Activated T-helper 9 cell treated with anti-CD3 and anti-CD28 coated beads, Interleukin-2, amount 50 U/mL, for 16 hours (primary cell): ENCODE measurements around the gene SLC2A4RG.

ENCODE experiments used
- DNase-seq: peaks from one replicate; pipeline ENCODE4 v3.0.0-alpha.2; 2020; ENCODE audit warnings: low read depth

Gene SLC2A4RG

DNA sequence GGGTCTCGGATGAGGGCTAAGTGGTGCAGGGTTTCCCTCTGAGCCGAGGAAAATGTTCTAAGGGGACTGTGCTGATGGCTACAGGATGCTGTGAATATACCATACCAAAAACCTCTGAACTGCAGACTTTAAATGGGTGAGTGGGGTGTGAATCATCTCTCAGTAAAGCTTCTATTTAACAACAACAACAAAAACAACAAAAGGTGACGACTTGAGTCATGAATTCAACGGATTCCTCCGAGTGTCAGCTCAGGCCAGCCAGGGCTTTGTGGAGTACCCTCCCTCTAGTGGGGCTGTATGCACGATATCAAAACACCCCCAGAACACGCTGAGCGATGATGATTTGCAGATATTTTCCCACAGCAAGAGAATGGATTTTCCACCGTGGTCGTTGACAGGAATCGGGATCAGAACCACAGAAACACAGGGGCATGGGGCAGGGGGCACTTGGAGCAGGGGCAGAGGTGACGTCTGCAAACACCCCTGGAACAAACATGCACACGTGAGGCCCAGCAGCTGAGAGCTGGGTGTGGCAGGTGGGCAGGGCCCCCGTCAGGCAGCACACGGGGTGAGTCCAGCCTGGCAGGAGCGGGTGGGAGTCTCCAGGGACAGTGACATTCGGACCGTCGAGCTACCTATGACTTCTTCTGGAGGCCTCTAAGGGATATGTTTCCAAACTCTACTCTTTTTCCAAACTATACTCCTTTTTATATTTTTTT, 38.6 kb downstream of the SLC2A4RG start:
- DNase-seq = no peak

DNA sequence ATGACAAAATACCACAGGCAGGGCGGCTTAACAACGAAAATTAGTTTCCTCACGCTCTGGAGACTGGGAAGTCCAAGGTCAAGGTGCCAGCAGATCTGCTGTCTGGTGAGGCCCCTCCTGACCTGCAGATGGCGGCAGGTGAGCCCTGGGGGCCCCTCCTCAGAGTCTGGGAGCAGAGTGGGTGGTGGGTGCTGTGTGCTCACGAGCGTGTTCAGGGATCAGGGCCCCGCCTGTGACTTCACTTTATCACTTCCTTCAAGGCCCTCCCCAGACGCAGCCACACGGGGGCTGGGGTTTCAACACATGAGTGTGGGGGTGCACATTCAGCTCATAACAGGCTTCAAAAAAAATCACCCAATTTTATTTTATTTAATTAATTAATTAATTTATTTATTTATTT, 39.3 kb downstream of the SLC2A4RG start:
- DNase-seq = no peak

DNA sequence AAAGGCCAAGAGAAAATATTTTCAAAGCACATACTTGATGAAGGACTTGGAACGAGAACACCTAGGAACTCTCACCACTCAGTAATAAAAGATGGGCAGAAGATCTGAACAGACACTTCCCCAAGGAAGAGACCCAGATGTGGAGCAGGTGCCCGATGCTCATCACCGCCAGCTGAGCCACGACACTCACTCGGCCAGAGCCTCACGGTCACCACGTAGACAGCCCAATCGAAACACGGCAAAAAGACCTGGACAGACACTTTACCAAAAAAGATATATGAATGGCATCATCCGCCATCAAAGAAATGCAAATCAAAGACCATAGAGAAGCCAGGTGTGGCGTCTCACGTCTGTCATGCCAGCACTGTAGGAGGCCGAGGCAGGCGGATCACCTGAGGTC, 41.6 kb downstream of the SLC2A4RG start:
- no peak for DNase-seq

DNA sequence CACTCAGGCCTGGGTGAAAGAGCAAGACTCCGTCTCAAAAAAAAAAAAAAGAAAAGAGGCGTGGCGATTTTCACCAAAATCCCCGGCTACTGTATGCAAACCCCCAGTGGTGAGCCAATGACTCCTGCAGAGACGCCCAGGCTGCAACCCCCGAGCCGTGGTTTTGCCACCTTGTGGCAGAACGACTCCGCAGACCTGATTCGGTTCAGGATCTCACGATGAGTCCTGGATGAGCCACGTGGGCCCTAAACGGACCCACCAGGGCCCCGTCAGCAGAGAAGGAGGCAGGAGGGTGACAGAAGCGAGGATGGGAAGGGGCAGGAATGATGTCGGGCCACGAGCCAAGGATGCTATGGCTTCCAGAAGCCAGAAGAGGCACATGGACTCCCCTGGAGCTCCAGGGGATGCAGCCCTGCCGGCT, 42.5 kb downstream of the SLC2A4RG start:
- peak; percentile 49 for DNase-seq

DNA sequence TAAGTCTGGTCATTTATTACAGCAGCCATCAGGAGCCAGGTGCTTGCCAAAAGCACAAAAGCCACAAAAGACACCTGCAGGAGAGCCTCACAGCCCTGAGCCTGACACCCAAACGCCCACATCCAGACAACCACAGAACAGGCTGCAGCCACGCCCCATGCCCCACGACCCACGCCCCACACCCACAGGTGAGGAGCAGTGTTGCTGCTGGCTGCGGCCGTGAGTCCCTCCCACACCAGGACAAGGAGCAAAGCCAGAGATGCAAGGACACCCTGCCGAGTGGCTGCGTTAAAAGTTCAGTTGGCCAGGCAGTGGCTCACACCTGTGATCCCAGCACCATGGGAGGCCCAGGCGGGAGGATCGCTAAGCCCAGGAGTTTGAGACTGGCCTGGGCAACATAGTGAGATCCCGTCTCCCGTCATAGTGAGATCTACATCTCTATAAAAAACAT, 43.0 kb downstream of the SLC2A4RG start:
- DNase-seq = no peak

DNA sequence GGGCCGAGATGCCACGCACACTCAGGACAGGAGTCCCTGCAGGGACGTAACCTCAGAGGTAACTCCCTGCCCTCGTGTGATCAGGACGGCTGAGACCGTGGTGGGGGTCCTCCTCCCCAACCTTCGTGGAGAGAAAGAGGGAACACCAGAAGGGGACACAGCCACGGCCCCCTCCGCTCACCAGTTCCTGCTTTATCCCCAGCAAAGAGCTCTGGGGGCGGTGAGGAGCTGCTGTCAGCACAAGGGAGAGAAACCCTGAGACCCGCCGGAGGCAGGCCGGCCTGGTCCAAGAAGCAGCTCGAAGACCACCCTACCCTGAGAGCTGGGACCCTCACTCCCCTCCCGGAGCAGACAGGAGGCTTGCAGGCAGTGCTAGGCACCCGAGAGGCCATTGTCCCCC, 44.4 kb downstream of the SLC2A4RG start:
- no peak for DNase-seq

DNA sequence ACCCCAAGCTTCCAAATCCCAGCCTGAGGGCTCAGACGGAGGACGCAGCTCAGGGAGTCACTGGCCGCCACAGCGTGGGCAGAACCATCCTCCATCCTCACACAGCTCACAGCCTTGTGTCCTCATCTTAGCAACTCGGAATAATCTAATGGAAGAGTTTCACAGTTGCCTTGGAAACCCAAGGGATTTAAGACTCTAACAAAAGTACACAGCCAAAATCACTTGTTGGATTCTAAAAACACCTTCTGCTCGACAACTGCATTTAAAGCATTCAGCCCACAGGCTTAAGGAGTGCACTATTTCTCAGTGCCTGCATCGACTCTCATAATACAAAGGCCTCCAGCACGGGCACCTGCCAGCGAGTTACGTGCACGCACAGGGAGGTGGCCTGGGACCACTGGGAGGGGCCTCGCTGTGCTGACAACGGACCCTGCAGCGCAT, 46.1 kb downstream of the SLC2A4RG start:
- no peak for DNase-seq

DNA sequence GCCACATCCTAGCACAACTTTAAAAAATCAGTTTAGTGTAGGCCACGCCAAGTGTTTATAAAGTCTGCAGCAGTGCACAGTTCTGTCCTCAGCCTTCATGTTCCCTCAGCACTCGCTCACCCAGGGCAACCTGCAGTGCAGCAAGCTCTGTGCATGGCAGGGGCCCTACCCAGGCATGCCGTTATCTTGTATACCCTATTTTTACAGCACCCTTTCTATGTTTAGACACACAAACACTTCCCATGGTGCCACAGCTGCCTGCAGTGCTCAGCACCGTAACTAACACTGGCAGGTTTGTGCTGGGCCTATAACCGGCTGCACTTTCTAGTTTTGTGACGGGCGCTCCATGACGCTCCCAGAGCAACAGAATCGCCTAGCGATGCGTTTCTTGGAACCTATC, 47.7 kb downstream of the SLC2A4RG start:
- DNase-seq = no peak

- DNase-seq = no peak
Measured at GRCh38 chr20:63787749-63788148, 48.2 kb downstream of the SLC2A4RG start.

DNA sequence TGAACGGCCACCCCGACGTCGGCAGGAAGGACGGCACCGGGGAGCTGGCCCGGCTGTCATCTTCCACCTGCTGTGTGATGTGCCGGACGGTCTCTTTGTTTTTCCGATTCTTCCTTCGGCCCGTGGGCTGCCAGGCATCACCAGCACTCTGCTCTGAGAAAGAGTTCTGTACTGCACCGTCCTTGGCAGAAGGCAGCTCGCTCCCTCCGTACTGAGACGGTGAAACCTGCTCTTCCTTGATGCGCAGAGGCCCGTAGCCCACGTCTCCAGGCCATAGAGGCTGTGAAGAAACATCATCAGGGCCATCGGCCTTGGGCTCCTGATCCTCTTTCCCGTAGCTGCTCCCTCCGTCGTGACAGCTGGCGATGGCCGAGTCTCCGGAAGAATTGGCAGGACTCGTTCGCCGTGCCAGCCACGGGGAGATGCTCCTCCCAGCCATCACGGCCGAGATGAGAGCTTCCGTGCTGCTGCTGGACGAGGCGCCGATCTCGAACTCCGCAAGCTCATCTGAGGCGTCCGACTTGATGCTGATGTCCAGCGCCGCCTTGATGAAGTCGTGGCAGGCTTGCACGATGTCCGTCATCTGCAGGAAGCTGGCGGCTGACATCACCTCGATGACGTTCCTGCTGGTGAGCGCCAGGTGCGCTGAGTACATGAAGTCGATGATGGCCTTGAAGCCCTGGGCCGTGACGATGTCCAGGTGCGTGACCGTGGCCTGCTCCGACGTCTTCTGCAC, 50.4 kb downstream of the SLC2A4RG start:
- no peak for DNase-seq

DNA sequence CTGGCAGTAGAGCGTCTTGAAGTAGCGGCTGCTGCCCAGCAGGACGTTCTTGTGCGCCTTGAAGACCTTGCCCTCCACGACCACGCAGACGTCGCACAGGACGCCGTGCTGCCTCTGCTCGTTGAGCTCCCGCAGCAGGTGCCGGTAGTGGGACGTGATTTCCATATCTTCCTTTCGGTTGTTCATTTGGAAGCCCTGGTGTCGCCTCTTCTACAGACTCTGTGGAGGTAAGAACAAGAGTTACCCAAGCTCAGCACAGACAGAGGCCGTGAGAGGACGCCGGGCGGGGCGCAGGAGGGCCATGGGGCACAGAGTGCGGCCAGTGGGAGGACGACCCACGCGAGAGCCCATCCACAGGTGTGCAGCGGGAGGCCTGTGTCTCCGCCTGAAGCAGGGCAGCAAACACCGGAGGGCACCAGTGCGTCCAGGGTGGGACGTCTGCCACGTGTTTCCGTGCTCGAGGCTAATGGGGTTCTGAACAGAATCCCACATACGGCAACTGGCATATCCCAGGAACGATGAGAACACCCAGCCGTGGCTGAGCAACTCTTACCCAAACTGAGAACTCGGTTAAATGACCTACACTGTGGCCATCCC, 51.1 kb downstream of the SLC2A4RG start:
- DNase-seq = no peak

DNA sequence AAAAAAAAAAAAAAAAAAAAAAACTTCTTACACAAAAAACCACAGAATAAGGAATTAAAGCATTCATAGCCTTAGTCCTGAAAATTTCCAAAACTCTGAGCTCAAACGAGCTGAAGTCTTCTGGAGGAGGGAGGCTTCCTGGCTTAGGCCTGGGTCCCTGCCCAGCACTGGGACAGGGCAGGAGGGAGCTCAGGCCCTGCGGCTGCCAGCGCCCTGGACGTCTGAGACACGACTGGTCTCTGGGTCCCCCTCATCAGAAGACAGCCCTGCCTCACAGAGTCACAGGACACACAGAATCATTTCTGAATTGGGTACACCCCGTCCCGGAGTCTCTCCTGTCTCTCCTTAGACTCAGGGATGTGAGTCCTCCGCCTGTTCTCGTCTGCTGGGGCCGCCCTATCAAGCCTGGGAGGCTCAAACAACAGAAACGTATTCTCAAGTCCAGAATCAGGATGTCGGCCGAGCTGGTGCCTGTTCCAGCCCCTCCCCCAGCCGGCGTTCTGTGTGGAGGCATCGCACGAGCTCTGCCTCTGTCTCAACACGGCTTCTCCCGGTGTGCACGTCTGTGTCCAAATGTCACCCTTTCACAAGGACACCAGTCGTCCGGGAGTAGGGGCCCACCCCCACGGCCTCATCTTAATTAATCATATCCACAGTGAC, 52.1 kb downstream of the SLC2A4RG start:
- no peak for DNase-seq

DNA sequence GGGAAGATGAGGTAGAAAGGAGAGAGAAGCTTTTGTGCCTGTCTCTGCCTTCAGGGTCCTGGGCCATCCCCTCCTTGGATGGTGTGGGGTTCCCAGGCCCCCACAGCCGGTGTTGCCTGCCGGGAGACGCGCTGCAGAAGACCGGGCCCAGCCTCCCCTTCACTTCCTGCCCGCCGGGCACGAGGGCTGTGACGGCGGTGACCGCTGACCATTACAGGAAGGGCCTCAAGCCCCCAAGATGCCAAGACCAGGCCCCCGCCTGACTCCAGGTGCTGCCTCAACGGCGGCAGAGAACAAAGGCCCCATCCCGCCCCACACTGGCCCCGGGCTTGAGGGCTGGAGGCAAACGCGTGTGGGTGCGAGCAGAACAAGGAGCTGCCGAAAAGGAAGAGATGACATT, 53.3 kb downstream of the SLC2A4RG start:
- DNase-seq = no peak
